Endometrial microvascular endothelial cells (primary cell): ENCODE measurements around the gene BRAT1. TPM values are rescaled to one million over a fixed set of nuclear protein-coding genes. Genes with fewer than 3 reads are reported as not detected.
"Not testable (repeated sequence)": the region's sequence is repeated elsewhere in the genome, so short reads cannot be mapped to it uniquely, and the experiment has no call there.

Experiments
- in situ Hi-C: cut with HindIII; loops from 2 replicates; pipeline ENCODE4 v1.10.0; 2017; ENCODE audit warnings: low sequenced_read_pairs, low pct_unique_long_range_greater_than_20kb; ENCODE audit errors: inconsistent ontology term
- total RNA-seq: library from RNA; depleted of rRNA; stranded (reverse); fragments of >200 nt; gene quantifications from one replicate; pipeline ENCODE4 v1.2.3, GENCODE V29; 2015; ENCODE audit errors: inconsistent ontology term

BRAT1 gene
- total RNA-seq, 1 donor from 2014 or later = 48.5 TPM

DNA sequence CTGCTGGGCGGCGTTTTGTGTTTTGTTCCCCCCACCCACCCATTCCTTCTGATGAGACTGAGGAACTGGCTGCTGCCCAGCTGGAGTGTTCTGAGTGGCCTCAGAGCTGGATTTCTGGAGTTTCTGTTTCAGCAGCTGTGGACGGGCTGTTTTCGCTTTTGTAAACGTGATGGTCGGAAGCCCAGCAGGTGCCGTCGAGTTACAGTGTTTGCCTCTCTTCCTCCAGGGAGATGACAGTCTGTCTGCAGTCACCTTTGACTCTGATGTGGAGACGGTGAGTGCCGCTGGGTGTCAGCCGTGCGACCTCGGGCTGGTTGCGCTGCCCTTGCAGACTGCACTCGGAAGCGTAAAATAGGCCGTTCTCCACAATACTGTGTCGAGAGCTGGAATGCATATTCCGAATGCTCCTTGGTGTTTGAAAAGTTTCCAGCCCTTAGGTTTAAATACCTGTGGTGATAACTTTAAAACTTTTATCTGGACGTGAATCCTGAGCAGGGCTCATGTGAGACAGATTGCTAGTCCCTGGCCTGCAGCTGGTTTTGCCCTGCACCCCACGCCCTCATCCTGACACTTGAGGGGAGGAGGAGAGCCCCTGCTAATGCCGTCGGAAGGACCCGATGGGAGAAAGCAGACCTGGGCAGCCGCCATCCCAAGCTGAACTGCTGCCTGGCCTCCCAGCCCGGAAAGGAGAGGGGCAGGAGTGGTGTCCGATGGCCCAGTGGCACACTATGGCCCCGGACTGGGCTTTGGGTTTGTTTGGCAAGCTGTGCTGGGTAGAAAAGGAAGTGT lies 11.8 kb upstream of the BRAT1 start:
- in situ Hi-C loops = no loop called here

DNA sequence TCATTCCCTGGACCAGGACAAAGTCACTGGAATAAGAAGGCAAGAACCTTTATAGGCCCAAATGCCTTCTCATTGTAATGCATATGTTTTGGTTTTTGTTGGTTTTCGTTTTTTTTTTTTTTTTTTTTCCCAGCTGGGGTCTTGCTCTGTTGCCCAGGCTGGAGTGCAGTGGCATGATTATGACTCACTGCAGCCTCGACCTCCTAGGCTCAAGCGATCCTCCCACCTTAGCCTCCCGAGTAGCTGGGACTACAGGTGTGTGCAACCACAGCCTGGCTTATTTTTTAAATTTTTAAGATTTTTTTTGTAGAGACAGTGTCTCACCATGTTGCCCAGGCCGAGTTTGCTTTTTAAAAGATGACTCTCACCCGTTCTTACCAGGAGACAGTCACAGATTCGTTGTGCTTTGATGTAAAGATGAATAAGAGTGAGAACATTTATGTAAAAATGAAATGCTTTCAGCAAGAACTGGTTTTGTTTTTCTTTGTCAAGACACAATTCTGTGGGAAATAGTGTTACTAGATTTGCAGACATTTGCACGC lies 11.1 kb upstream of the BRAT1 start:
- in situ Hi-C loops = no loop called here

- in situ Hi-C loops = no loop called here
Measured at GRCh38 chr7:2564970-2565540, 9.7 kb upstream of the BRAT1 start.

DNA sequence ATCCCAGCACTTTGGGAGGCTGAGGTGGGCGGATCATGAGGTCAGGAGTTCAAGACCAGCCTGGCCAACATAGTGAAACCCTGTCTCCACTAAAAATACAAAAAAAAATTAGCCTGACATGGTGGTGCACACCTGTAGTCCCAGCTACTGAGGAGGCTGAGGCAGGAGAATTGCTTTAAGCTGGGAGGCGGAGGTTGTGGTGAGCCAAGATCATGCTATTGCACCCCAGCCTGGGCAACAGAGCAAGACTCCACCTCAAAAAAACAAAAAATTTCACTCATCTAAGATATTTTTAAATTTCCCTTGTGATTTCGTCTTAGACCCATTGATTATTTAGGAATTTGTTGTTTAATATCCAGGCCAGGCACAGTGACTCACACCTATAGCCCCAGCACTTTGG lies 8.6 kb upstream of the BRAT1 start:
- in situ Hi-C loops = not testable (repeated sequence)

GRCh38 chr7:2559283-2559950 lies 4.1 kb upstream of the BRAT1 start:
- in situ Hi-C loops = no loop called here

GRCh38 chr7:2558629-2559282 lies 3.4 kb upstream of the BRAT1 start, which contains the start of gene IQCE:
Gene IQCE, plus strand, starts transcription at chr7:2558979. Its CDS starts 203 bp downstream, at chr7:2559182.
- in situ Hi-C loops = no loop called here

- in situ Hi-C loops = no loop called here
Measured at GRCh38 chr7:2554661-2555111, 638 bp downstream of the BRAT1 start.

- in situ Hi-C loops = no loop called here
Measured at GRCh38 chr7:2553831-2554581, 1.3 kb downstream of the BRAT1 start.

- in situ Hi-C loops = no loop called here
Measured at GRCh38 chr7:2553108-2553507, 2.2 kb downstream of the BRAT1 start.

DNA sequence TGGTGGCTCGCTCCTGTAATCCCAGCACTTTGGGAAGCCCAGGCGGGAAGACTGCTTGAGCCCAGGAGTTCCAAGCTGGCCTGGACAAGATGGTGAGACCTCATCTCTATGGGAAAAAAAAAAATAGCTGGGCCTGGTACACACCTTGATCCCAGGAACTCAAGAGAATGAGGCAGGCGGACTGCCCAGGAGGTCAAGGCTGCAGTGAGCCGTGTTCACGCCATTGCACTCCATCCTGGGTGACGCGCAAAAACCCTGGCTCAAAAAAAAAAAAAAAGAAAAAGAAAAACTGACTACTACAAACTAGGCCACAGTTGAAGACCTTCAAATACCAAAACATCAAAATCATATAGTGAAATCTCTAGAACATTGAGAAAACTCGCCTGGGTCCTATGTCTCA lies 3.9 kb downstream of the BRAT1 start:
- in situ Hi-C loops = no loop called here

GRCh38 chr7:2546776-2547586 lies 8.3 kb downstream of the BRAT1 start:
- in situ Hi-C loops = no loop called here

GRCh38 chr7:2545746-2546425 lies 9.4 kb downstream of the BRAT1 start:
- in situ Hi-C loops = no loop called here

- in situ Hi-C loops = no loop called here
Measured at GRCh38 chr7:2544541-2545188, 10.7 kb downstream of the BRAT1 start.

DNA sequence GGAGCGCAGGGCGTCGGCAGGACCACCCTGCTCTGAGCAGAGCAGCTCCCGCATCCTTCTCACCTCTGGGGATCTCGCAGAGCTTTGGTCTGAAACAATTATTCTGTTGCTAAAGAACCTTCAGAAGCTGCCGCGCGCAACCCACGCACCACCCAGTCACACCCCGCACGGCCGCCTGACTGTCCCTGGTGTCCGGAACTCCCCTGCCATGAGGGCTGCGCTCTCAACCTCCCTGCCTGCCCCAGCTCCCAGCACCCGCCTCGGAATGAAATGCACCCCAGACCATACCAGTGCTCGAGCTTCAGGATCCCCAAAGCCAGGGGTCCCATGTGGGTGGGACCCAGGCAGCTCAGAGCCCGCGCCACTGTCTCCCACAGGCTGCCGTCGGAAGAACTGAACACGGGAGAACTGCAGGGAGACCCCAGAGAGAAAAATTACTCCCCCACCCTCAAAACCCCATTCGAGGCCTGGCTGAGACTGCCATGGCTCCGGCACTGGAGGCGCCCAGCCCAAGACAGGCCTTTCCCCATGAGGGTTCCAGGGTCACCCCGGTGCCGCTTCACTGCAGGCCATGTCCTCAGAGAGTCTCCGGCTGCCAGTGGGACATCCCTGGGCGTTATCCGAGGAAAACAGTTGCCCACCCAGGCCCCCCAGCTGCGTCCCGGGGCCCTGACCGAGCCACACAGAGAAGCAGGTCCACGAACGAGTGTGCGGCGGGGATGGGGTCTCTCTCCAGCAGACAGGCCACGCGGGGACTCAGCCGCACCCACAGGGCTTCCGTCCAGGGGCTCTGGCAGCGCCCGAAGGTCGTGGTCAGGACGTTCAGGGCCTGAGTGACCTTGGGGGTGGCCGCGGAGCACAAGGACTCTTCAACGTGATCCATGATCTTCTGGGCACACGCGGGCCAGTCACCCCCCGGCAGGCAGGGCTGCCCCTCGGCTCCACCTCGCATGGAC lies 12.1 kb downstream of the BRAT1 start:
- in situ Hi-C loops = no loop called here

DNA sequence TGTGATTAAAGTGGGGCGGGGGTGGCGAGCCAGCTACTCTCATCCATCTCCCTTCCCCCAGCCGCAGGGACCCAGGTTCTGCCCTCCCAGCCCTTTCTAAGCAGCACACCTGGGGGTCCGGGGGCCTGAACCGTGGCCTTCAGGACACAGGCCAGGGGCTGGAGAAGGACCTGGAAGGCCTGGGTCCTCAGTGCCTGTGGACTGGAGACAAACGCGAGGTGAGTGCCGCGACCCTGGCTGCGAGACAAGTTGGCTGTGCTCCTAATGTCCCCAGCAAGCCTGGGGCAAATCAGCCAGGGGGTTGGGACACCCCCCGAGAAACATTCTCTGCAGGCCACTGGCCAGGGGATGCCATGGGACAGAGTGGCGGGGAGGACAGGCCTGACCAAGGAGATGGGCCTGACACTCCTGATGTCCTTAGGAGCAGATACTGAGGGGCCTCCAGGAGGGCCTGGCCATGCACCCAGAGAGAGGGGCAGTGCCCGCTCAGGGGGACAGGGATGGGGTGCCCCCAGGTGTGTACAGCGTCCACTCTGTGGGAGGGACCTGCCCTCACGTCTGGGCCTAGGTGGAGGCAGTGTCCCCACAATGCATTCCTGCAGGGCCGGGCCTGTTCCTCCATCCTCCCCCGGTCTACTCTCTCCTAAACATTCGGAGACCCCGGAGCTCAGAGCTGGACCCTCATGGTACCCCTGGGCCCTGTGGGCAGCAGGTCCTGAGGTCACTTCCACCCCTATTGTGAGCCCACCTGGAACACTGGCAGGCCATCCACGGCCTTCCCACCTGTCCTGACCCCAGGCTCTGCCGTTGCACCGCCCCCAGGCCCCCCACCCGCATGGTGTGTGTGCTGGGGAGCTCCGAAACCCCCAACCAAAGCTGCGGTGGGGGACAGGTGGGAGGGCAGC lies 13.1 kb downstream of the BRAT1 start:
- in situ Hi-C loops = no loop called here
